ENCODE measurements around the gene DCC. TPM values are rescaled to one million over a fixed set of nuclear protein-coding genes. Genes with fewer than 3 reads are reported as not detected.

The DCC gene
- total and polyA plus RNA-seq, 2 experiments from 2014 or later, result not detected

DNA sequence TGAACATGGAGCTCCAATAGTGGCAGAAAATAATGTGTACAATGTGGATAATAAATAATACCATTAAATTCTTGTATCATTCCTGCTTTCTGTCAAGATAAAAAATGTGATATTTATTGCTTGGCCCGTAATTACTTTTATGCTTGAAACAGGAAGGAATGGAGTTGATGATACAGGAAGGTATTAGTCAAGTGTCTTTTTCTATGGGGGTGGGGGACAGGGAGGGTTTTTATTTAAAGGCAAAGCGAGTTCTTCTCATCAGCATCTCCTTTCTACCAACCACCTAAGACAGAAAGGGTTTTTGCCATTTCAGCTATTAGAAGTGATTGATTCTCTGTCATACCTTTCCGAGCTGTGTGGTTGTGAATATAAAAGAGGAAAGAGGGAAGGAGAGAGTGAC, 135.3 kb downstream of the DCC start:
- H3K4me2 ChIP-seq (ENCODE audit: unreplicated experiment), result no peak overlapping the region
- H3K79me2 ChIP-seq (ENCODE audit: insufficient read depth), result no peaks in the 10 kb centered on the region
- H3K9me3 ChIP-seq (ENCODE audit: low read depth), result no peaks in the 10 kb centered on the region
- no peak overlapping the region for H3K27ac ChIP-seq
- DNase-seq, result no peak
- H3K36me3 ChIP-seq (ENCODE audit: low read depth), result no peaks in the 10 kb centered on the region
- H3K27me3 ChIP-seq (replicated peaks; ENCODE audit: insufficient read depth), result no peaks in the 10 kb centered on the region
- H3K4me1 ChIP-seq (ENCODE audit: insufficient read depth), result no peaks in the 10 kb centered on the region
- TF ChIP-seq EZH2 (IDR thresholded peaks at IDR 0.05; ENCODE audit: insufficient read depth, poor library complexity, severe bottlenecking), result no peak
- no peak overlapping the region for H3K9ac ChIP-seq
- no peak overlapping the region for H2AFZ ChIP-seq
- H3K9me2 ChIP-seq (ENCODE audit: insufficient read depth), result no peaks in the 10 kb centered on the region
- 7 to 14% methylated on average over 3 of the region's 3 CpGs for WGBS, 2 experiments (ENCODE audit: low coverage in 1 of 2, low lambda C conversion rate in 2 of 2, missing lambda C conversion rate in 2 of 2)
- no peaks in the 10 kb centered on the region for H3F3A ChIP-seq (ENCODE audit: insufficient read depth)
- H3K4me3 ChIP-seq, result no peak overlapping the region
- no peaks in the 10 kb centered on the region for H4K20me1 ChIP-seq (ENCODE audit: insufficient read depth)
- in situ Hi-C loops (cut with MboI), result no loop called here

DNA sequence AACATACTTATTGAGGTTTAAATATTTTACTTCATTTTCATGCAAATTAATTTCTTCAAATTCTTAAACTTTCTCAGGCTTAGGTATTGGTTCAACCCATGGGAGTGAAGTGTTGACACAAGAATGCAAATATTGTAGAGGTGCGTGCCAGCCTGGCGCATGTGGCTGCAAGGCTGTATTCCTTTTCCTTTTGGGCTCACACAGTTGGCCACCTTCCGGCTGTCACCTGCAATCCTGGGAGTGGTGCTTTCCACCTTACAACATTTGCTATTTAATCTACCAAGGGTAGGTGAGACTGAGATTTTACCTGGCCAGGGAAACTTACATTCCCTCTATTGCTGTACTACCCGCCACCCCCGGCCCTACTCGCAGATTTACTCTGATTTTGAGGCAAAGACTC, 141.1 kb downstream of the DCC start:
- H3K79me2 ChIP-seq (ENCODE audit: insufficient read depth), result no peaks in the 10 kb centered on the region
- no peak overlapping the region for H3K4me2 ChIP-seq (ENCODE audit: unreplicated experiment)
- in situ Hi-C loops (cut with MboI), result no loop called here
- H3K4me1 ChIP-seq (ENCODE audit: insufficient read depth), result no peaks in the 10 kb centered on the region
- no peaks in the 10 kb centered on the region for H3K9me3 ChIP-seq (ENCODE audit: low read depth)
- 42 to 43% methylated on average over 6 of the region's 6 CpGs for WGBS, 2 experiments (ENCODE audit: low coverage in 1 of 2, low lambda C conversion rate in 2 of 2, missing lambda C conversion rate in 2 of 2)
- no peak for TF ChIP-seq EZH2 (IDR thresholded peaks at IDR 0.05; ENCODE audit: insufficient read depth, poor library complexity, severe bottlenecking)
- no peak for TF ChIP-seq EZH2phosphoT487 (IDR thresholded peaks at IDR 0.05; ENCODE audit: insufficient read depth, low read depth)
- no peak overlapping the region for H3K27ac ChIP-seq
- H3K9ac ChIP-seq, result no peak overlapping the region
- no peaks in the 10 kb centered on the region for H4K20me1 ChIP-seq (ENCODE audit: insufficient read depth)
- H3K9me2 ChIP-seq (ENCODE audit: insufficient read depth), result no peaks in the 10 kb centered on the region
- H2AFZ ChIP-seq, result no peak overlapping the region
- no peaks in the 10 kb centered on the region for H3K36me3 ChIP-seq (ENCODE audit: low read depth)
- DNase-seq, result no peak
- no peaks in the 10 kb centered on the region for H3K27me3 ChIP-seq (replicated peaks; ENCODE audit: insufficient read depth)
- no peak overlapping the region for H3K4me3 ChIP-seq
- H3F3A ChIP-seq (ENCODE audit: insufficient read depth), result no peaks in the 10 kb centered on the region

DNA sequence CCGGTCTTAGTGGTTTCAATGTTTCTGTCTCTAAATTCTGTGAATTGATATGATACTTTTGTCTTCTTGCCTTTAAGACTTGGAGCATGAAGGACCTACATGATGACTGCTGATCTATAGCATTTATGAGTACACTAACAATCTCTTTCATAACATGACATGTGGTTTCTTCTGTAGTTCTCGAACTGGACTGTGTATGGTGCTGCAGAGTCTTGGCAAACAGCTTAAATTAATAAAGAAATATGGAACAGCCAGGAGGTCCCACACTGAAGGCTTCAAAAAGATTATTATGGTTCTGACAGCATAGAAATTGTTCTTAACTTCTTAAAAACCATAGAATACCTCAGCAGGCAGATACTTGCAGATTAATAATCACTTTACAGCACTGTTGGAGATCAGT, 145.0 kb downstream of the DCC start:
- no peaks in the 10 kb centered on the region for H4K20me1 ChIP-seq (ENCODE audit: insufficient read depth)
- H3K4me2 ChIP-seq (ENCODE audit: unreplicated experiment), result no peak overlapping the region
- TF ChIP-seq EZH2 (IDR thresholded peaks at IDR 0.05; ENCODE audit: insufficient read depth, poor library complexity, severe bottlenecking), result no peak
- TF ChIP-seq EZH2phosphoT487 (IDR thresholded peaks at IDR 0.05; ENCODE audit: insufficient read depth, low read depth), result no peak
- no peaks in the 10 kb centered on the region for H3K4me1 ChIP-seq (ENCODE audit: insufficient read depth)
- no peak overlapping the region for H2AFZ ChIP-seq
- no peak overlapping the region for H3K9ac ChIP-seq
- DNase-seq, result no peak
- 32 to 38% methylated on average over 2 of the region's 2 CpGs for WGBS, 2 experiments (ENCODE audit: low coverage in 1 of 2, low lambda C conversion rate in 2 of 2, missing lambda C conversion rate in 2 of 2)
- H3K36me3 ChIP-seq (ENCODE audit: low read depth), result no peaks in the 10 kb centered on the region
- H3K27me3 ChIP-seq (replicated peaks; ENCODE audit: insufficient read depth), result no peaks in the 10 kb centered on the region
- H3F3A ChIP-seq (ENCODE audit: insufficient read depth), result no peaks in the 10 kb centered on the region
- no peaks in the 10 kb centered on the region for H3K9me3 ChIP-seq (ENCODE audit: low read depth)
- H3K79me2 ChIP-seq (ENCODE audit: insufficient read depth), result no peaks in the 10 kb centered on the region
- no peaks in the 10 kb centered on the region for H3K9me2 ChIP-seq (ENCODE audit: insufficient read depth)
- H3K27ac ChIP-seq, result no peak overlapping the region
- no peak overlapping the region for H3K4me3 ChIP-seq
- in situ Hi-C loops (cut with MboI), result no loop called here

DNA sequence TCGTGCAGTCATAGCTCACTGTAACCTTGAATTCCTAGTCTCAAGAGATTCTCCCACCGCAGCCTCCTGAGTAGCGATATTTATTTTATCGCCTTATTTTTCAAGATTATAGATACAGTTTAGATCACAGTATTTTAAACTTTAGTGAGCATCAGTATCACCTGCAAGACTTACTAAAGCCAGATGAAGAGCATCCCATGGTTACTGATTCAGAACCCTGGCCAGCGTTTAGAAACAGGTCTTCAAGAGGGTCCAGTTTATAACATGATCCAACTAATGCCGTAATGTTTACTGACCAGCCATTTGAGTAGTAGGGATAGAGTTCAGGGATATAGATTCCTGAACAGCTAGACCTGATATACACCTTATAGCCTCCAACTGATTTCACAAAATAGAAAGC, 146.1 kb downstream of the DCC start:
- Histone ChIP-seq H4K20me1 (ENCODE audit: insufficient read depth) (no peaks in the 10 kb centered on the region), H3K36me3 (ENCODE audit: low read depth) (no peaks in the 10 kb centered on the region), H3K4me1 (ENCODE audit: insufficient read depth) (no peaks in the 10 kb centered on the region), H3K9ac (no peak overlapping the region), H2AFZ (no peak overlapping the region), H3F3A (ENCODE audit: insufficient read depth) (no peaks in the 10 kb centered on the region), H3K4me2 (ENCODE audit: unreplicated experiment) (no peak overlapping the region), H3K27ac (no peak overlapping the region), H3K4me3 (no peak overlapping the region), H3K27me3 (replicated peaks; ENCODE audit: insufficient read depth) (no peaks in the 10 kb centered on the region), H3K79me2 (ENCODE audit: insufficient read depth) (no peaks in the 10 kb centered on the region), H3K9me2 (ENCODE audit: insufficient read depth) (no peaks in the 10 kb centered on the region), H3K9me3 (ENCODE audit: low read depth) (no peaks in the 10 kb centered on the region)
- TF ChIP-seq EZH2 (IDR thresholded peaks at IDR 0.05; ENCODE audit: insufficient read depth, poor library complexity, severe bottlenecking) (no peak), EZH2phosphoT487 (IDR thresholded peaks at IDR 0.05; ENCODE audit: insufficient read depth, low read depth) (no peak)
- no peak for DNase-seq
- in situ Hi-C loops (cut with MboI), result no loop called here
- WGBS, 2 experiments (ENCODE audit: low coverage in 1 of 2, low lambda C conversion rate in 2 of 2, missing lambda C conversion rate in 2 of 2), result 53 to 54% methylated on average over 6 of the region's 6 CpGs
